ENCODE data around the gene DBP.

DBP gene

DNA sequence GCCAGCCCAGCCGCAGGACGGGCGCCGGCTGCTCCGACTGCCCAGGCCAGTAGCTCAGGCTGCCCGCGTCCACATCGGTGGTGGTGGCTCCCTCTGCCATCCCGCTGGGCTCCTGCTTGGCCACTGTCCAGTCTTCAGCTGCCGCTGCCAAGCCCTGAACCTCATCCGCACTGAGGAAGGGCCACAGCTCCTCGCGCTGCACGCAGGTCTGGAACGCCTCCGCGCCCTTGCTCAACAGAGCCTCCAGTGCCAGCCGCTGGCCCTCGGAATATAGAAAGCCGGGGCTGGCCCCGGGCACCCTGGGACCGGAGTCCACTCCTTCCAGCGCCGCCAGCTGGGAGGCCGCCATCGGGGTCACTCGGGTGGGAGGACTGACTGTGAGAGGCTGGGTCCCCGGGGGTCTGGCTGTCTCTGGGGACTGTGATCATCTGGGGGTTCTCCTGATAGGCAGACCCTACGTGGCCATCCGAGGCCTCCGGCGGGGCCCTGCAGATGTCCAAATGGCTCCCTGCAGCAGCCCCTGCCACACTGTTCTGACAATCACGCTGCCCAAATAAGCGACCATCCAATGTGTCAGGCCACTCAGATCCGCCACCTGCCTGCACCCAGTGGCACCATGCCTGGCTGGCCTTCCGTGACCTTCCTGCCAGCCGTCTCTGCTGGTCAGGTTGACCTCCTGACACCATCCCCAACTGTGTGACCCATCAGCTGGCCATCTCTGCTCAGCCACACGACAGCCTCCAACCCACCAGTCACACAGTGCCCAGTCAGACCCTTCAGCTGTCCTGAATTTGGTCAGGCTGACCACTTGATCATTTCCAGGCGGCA, 23.9 kb downstream of the DBP start:
- DNase-seq (ENCODE audit: low read depth, low spot score), result no peak

DNA sequence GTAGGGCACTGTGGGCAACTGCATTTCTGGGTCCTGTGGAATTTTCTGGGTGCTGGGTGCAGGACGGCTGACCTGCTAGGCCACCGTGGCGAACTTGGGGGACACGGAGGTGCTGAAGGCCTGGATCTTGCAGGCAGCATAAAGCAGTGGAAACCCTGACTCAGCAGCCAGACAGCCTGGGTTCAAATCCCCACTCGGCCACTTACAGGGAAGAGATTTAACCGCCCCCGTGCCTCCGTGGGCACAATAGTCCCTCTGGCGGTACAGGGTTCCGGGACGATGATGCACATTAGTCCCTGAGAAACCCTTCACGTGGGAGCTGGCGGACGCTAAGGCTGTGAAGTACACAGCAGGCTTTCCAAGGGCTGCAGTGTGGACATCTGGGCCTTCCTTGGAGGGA, 25.3 kb downstream of the DBP start:
- no peak for DNase-seq (ENCODE audit: low read depth, low spot score)

GRCh38 chr19:48609571-48610108, 27.5 kb downstream of the DBP start:
- DNase-seq (ENCODE audit: low read depth, low spot score), result no peak

GRCh38 chr19:48608798-48609263, 28.3 kb downstream of the DBP start:
- no peak for DNase-seq (ENCODE audit: low read depth, low spot score)

DNA sequence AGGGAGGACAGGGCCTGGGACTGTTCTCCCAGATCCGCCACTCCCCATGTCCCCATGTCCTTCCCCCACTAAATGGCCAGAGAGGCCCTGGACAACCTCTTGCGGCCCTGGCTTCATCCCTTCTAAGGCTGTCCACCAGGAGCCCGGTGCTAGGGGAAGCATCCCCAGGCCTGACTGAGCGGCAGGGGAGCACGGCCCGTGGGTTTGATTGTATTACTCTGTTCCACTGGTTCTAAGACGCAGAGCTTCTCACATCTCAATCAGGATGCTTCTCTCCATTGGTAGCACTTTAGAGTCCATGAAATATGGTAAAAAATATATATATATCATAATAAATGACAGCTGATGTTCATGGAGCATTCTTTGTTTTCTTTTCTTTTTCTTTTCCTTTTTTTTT, 29.8 kb downstream of the DBP start:
- DNase-seq (ENCODE audit: low read depth, low spot score), result no peak

DNA sequence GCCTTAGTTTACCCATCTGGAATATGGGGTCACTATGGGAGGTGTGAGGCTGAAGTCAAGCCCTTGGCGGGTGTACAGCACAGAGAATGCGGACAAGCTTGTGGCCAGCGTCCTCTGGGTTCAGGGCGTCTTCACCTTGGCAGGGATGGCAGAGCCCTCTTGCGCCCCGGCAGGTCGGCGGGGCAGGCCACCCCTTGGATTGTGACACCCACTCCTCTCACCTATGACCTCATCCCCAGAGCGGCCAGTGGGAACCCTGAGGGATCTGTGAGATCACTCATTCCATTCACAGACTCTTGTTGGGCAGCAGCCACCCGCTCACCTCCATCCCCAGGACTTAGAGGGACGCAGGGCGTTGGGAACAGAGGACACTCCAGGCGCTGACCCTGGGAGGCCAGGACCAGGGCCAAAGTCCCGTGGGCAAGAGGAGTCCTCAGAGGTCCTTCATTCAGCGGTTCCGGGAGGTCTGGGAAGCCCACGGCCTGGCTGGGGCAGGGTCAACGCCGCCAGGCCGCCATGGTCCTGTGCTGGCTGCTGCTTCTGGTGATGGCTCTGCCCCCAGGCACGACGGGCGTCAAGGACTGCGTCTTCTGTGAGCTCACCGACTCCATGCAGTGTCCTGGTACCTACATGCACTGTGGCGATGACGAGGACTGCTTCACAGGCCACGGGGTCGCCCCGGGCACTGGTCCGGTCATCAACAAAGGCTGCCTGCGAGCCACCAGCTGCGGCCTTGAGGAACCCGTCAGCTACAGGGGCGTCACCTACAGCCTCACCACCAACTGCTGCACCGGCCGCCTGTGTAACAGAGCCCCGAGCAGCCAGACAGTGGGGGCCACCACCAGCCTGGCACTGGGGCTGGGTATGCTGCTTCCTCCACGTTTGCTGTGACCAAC, 30.5 kb downstream of the DBP start, which contains the start of gene SPACA4:
TSS of gene SPACA4 (plus strand) at position 280 of the 896 bp plus-strand sequence. CDS start at position 517, 237 bp downstream.
- no peak for DNase-seq (ENCODE audit: low read depth, low spot score)

GRCh38 chr19:48603850-48604249, 33.3 kb downstream of the DBP start:
- DNase-seq (ENCODE audit: low read depth, low spot score), result no peak

- no peak for DNase-seq (ENCODE audit: low read depth, low spot score)
These were observed 33.7 kb downstream of the DBP start for GRCh38 chr19:48603449-48603848.

DNA sequence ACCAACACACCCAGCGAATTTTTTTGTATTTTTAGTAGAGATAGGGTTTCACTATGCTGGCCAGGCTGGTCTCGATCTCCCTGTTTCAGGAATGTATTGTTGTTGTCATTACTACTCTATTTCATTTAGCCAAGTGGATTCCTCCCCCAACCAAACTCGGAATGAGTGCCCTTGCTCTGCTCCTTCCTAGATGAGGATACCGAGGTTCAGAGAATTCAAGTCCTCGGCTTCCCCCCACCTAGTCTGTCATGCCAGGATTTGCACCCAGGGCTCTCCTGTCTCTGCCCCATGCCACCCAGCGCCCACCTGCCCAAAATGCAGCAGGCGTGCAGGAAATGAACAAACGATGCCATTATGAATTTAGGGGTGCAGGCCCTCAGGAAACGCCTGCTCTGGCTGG, 34.2 kb downstream of the DBP start:
- DNase-seq (ENCODE audit: low read depth, low spot score), result no peak

DNA sequence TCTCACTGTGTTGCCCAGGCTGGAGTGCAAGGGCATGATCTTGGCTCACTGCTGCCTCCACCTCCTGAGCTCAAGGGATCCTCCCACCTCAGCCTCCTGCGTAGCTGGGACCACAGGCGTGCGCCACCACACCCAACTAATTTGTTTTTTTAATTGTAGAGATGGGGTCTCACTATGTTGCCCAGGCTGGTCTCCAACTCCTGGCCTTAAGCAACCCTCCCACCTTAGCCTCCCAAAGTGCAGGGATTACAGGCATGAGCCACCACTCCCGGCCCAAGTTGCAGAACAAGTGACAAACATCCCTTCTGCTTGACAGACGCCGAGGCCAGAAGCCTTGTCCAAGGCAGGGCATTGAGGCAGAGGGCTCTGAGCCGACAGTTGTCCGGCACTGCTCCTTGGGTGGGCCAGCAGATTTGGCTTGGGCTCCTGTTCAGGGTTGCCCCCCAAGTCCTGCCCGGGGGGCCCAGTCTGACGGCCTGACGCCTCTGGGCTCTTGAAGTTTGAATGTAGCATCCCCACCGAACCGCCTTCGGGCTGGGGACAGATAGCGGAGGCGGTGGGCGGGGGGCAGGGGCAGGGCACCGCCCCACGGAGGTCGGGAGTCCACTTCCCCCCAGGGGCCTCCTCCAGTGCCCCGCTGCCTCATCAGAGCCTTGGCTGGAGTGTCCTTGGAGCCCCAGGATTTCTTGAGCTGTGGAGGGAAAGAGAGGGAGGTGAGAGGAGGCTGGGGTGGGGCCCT, 36.3 kb downstream of the DBP start:
- no peak for DNase-seq (ENCODE audit: low read depth, low spot score)

GRCh38 chr19:48598996-48599700, 38.0 kb downstream of the DBP start:
- no peak for DNase-seq (ENCODE audit: low read depth, low spot score)

DNA sequence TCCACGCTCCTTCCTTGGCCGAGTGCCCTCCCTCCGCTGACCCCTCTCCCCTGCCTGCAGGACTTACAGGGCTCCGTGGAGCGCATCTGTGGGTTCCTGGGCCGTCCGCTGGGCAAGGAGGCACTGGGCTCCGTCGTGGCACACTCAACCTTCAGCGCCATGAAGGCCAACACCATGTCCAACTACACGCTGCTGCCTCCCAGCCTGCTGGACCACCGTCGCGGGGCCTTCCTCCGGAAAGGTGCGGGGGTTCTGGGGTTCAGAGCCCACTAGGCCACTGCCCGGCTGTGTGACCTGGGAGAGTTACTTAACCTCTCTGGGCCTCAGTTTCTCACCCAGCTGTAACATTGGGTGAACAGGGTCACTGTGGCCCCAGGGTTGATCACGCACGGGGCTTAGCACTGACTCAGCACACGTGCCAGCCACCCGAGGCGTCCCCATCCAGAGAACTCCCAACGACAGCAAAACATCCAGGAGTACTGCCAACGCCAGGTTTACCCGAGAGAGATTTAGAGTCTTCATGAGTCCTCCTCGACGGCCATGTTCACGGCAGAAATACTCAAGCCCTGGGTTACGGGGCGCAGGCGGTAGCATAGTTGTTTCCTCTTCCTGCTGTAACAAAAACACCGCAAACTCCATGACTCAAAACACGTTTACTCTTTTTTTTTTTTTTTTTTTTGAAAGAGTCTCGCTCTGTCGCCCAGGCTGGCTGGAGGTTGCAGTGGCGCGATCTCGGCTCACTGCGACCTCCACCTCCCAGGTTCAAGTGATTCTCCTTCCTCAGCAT, 40.3 kb downstream of the DBP start:
- no peak for DNase-seq (ENCODE audit: low read depth, low spot score)

DNA sequence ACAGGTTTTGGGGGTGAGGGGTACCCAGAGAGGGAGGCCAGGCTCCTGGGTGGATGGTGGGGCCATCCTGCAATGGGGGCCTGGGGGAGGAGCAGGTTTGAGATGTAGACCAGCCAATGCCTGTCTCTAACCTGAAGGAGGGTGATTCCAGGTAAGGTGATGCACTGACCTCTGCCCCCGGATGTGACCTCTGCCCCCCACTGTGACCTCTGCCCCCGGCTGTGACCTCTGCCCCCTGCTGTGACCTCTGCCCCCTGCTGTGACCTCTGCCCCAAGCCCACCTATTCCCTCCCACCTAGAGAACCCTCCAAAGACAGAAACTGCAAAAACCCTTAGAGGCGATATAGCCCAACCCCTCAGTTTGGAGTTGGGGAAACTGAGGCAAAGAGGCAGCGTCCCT, 40.9 kb downstream of the DBP start:
- DNase-seq (ENCODE audit: low read depth, low spot score), result no peak

DNA sequence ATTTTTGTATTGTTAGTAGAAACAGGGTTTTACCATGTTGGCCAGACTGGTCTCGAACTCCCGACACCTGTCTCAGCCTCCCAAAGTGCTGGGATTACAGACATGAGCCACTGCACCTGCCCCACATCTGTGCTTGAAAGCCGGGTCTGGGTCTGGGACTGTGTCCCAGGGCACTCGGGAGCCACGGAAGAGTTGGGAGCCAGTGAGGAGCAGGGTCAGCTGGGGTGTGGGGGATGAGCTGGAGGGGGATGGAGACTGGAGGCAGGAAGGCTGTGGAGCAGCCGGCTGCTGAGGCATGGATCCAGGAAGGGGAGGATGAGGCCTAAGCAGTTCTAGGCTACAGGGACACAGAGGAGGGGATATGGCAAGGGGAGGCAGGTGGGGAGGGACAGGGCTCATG, 41.3 kb downstream of the DBP start:
- DNase-seq (ENCODE audit: low read depth, low spot score), result no peak

DNA sequence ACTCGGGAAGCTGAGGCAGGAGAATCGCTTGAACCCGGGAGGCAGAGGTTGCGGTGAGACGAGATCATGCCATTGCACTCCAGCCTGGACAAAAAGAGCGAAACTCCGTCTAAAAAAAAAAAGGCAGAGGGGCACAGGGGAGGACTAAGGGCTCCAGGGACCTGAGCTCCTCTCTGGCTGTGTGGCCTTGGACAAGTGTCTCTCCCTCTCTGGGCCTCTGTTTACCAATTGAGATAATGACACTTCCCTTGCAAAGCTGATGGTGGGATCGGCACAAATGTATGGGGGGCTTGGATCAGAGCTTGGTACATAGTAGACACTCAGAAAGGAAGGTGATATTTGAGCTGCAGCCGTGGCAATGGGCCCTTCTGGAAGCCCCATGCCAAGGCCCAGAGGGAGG, 42.0 kb downstream of the DBP start:
- DNase-seq (ENCODE audit: low read depth, low spot score), result no peak

- no peak for DNase-seq (ENCODE audit: low read depth, low spot score)
These were observed 46.2 kb downstream of the DBP start for GRCh38 chr19:48591021-48591420.

- DNase-seq (ENCODE audit: low read depth, low spot score), result no peak
These were observed 48.3 kb downstream of the DBP start for GRCh38 chr19:48588670-48589401.

DNA sequence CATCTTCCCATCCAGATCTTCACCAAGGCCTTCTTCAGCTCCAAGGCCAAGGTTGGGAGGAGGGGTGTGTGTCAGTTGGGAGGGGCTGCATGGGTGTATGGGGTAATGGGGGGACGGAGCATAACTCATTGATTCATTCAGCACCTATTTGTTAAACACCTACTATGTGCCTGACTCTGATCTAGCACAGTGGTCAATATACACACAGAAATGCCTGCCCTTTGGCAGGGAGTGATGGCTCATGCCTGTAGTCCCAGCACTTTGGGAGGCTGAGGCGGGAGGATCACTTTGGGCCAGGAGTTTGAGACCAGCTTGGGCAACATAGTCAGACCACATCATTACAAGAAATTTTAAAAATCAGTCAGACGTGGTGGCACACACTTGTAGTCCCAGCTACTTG, 49.8 kb downstream of the DBP start:
- DNase-seq (ENCODE audit: low read depth, low spot score), result no peak

DNA sequence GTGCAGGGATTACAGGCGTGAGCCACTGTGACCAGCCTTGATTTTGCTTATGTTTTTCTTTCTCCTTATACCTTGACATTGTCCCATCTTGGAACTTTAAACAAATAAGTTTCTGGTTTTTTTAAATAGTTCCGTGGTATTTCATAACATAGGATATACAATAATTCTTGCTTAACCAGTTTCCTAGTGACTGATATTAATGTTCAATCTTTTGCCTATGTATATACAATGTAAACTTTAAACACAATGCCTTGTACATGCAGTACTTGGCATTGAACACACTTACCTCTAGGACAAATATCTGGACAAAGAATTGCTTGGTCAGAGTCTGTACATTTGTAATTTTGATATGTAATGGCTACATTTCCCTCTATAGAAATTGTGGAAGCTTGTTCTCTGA, 55.0 kb downstream of the DBP start:
- no peak for DNase-seq (ENCODE audit: low read depth, low spot score)
